GM18907 (cell line): ENCODE data around the gene SLC39A7.

ENCODE experiments used
- ATAC-seq: cut with Tn5 transposase; IDR thresholded peaks from one replicate; pipeline ENCODE4 v1.9.1; 2021; ENCODE audit warnings: mild to moderate bottlenecking, moderate library complexity; ENCODE audit not compliant: unreplicated experiment

Gene SLC39A7

GRCh38 chr6:33169291-33170175, 31.1 kb upstream of the SLC39A7 start:
- no peak for ATAC-seq

DNA sequence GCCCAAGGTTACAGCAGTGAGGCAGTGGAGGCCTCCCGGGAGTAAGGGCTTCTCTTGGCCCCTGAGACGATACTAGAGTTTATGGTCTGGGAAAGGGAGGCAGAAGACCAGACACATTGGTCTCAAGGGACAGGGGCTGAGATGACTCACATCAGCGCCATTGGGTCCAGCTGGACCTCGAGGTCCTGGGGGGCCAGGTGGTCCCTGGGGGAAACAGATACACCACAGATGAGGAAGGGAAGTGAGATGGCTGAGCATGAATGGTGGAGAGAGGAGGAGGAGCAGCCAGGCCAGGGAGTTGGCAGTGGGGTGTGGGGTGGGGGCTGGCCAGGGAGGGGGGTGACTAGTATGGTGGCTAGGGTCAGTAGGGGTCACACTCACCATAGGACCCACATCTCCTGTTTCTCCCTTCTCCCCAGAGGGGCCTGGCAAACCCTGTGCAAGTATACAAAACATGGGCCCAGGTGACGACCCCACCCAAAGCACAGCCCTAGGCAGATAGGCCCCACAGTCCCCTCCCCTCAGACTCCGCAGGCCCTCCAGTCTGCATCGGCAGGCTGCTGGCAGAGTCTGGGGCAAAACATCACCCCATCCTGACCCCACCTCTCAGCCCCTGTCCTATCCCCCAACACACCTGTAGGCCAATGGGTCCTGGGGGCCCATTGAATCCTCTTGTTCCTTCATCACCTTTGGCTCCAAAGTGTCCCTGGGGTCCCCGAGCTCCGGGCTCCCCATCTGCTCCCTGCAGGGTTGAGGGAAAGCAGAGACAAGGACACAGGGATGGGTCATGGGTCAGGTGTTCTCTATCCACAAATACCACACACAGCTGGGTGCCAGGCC, 30.3 kb upstream of the SLC39A7 start:
- ATAC-seq = no peak

DNA sequence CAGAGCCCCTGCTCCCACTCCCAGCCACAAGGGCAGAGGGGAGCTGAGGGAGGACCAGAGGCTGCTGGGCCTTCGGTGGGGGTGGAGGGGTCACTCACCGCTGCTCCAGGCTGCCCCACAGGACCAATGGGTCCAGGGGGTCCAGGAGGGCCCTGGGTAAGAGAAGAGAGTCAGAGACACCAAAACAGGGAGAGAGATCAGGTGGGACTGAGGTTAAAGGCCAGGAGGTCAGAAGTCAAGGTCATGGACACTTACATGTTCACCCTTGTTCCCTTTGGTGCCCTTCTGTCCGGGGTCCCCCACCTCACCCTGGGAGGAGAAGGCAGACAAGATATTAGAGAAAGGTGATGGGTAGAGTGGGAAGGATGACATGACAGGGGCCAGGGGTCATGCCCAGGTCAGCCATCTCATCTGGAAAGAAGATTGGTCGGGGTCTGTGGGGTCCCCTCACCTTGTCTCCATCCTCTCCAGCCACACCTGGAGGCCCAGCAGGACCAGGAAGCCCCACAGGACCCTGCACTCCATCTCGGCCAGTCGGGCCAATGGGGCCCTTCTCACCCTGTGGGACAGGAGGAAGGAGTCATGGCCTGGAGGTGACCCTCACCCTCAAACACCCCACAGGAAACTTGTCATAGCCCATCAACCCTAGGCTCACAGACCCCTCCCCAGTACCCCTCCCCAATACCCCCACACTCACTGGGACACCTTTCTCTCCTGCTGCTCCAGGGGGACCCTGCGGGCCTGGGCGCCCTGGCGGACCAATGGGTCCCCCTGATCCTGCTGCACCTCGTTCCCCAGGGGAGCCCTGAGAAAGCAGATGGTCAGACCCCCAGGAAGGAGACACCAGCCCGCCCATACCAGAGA, 29.4 kb upstream of the SLC39A7 start:
- no peak for ATAC-seq

DNA sequence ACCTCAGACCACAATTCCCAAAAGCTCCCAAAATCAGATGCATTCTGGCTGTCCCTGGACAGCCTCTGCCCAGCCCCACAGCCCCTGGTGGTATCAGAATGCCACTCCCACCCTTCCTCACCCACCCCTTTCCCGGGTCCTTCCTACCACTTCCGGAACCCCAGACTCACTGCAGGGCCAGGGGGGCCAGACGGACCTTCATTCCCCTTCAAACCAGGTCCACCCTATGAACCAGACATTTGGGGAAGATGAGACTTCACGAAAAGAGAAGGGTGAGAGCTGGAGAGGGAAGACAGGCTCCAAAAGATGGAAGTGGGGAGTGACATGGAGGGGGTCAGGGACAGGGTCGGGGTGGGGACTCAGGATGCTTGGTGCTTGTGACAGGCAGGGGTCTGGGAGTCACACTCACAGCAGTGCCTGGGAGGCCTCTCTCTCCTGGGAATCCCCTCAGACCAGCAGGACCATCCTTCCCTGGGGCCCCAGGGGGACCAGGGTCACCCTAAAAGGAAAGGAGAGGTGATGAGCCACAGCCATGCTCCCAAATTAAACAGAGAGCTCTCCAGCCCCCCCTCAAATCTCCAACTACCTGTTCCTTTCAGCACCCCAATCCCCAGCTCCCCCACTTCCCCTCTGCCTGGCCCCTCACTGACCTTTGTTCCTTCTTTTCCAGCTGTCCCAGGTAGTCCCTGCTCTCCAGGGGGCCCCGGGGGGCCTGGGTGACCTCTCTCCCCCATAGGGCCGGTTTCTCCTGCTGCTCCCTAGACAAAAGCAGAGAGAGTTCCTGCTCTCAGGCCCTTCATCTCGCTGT, 28.6 kb upstream of the SLC39A7 start:
- ATAC-seq = no peak

- ATAC-seq = no peak
These were observed 27.8 kb upstream of the SLC39A7 start for GRCh38 chr6:33172688-33173534.

DNA sequence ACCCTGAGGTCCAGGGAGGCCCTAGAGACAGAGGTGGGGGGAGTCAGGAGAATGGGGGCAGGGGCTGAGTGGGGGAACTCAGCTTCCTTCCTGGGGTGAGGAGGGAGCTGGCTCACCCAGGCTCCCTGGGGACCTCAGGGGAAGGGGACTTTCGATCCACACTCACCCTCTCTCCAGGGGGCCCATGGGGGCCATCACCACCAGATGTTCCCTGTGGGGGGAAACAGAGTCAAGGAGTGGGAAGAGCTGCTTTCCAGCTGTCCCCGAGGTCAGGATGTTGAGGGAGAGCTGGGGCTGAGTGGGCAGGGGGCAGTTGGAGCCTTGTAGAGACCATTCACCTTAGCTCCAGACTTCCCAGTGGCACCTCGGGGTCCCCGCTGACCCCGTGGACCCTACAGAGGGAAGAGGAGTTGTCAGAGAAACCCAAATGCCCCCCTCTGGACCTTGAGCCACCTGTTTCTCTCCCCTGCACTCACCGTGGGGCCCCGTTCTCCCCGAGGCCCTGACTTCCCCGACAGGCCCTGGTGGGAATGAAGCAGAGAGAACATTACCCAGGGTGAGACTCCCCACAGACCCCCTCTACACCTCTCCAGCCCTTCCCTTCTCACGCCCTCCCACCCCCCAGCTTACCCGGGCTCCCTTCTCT, 27.0 kb upstream of the SLC39A7 start:
- ATAC-seq = no peak

- no peak for ATAC-seq
These were observed 25.9 kb upstream of the SLC39A7 start for GRCh38 chr6:33174784-33175183.

- no peak for ATAC-seq
These were observed 25.1 kb upstream of the SLC39A7 start for GRCh38 chr6:33175436-33176069.

GRCh38 chr6:33176906-33177305, 23.8 kb upstream of the SLC39A7 start:
- ATAC-seq = no peak

- no peak for ATAC-seq
These were observed 22.9 kb upstream of the SLC39A7 start for GRCh38 chr6:33177552-33178446.

GRCh38 chr6:33178755-33179475, 21.8 kb upstream of the SLC39A7 start:
- no peak for ATAC-seq

DNA sequence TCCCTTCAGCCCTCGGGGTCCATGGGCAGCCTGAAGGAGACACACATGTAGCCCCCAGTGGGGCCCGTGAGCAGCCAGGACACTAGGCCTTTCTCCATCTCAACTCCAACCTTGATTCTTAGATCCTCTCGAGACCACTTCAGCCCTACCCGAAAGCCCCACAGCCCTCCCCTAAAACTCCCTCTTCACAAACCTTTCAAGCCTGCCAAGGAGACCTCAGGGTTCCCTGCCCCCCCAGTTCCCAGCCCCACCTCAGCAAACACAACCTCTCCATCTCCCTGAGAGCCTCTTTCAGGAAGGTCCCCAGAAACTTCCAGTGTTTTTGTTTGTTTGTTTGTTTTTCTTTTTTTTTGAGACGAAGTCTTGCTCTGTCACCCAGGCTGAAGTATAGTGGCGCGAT, 19.5 kb upstream of the SLC39A7 start:
- no peak for ATAC-seq

- no peak for ATAC-seq
These were observed 17.5 kb upstream of the SLC39A7 start for GRCh38 chr6:33183071-33183683.

DNA sequence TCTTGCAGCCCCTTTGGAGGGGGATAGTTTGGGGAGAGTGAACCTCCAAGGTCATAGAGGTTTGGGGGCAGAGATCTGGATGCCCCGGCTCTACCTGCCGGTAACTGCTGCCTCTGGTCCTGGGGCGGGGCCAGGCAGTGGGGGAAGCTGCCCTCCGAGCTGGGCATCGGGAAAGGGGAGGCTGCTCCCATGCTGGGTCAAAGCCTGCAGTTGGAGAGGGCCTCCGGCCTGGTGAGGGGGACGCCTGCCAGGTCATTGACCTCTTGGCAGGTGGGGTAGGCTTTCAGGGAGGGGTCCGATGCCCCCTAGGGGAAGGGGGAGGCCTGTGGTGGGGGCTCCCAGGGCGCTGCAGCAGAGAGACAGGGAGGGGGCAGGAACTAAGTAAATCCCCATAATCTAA, 15.5 kb upstream of the SLC39A7 start:
- ATAC-seq = no peak

DNA sequence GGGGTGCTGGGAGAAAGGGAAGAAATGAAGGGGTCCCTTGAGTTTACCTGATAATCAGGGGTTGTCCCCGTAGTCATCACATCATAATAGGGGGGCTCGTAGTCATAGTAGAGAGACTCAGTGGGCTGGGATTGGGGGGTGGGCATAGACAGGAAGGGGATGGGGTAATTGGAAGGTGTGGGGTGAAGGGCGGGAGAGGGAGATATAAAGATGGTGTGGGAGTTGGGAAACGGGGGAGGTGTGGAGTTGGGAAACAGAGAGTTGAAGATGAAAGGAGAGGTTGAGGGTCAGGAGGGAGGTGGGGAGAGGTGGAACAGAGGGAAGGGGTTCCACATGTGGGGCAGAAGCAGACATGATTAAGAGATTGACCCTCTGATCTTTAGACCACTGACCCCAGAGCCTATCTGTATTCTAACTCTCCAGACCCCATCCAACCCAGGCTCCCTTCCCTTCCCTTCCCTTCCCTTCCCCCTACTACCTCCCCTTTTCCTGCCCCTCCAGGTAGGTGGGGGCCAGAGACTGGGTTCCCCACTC, 14.9 kb upstream of the SLC39A7 start:
- no peak for ATAC-seq

GRCh38 chr6:33187809-33188208, 12.9 kb upstream of the SLC39A7 start:
- no peak for ATAC-seq
